ELF-1 (cell line): ENCODE data around the gene PARP11.
A peak's percentile ranks its signal among the peaks of the same experiment; 100 is the strongest.
"Not testable (repeated sequence)": the region's sequence is repeated elsewhere in the genome, so short reads cannot be mapped to it uniquely, and the experiment has no call there.

ENCODE experiments used
- DNase-seq: peaks from one replicate; pipeline ENCODE4 v3.0.0-alpha.2; 2016; ENCODE audit warnings: low read depth, low spot score

PARP11 gene

GRCh38 chr12:3882896-3883564 lies 9.8 kb upstream of the PARP11 start:
- DNase-seq = no peak

- DNase-seq = no peak
Measured at GRCh38 chr12:3882406-3882805, 9.2 kb upstream of the PARP11 start.

GRCh38 chr12:3881281-3881950 lies 8.2 kb upstream of the PARP11 start:
- DNase-seq = peak; percentile 41

GRCh38 chr12:3879846-3880245 lies 6.6 kb upstream of the PARP11 start:
- no peak for DNase-seq

GRCh38 chr12:3871356-3871755 lies 1.8 kb downstream of the PARP11 start:
- no peak for DNase-seq

- DNase-seq = no peak
Measured at GRCh38 chr12:3869865-3870264, 3.3 kb downstream of the PARP11 start.

GRCh38 chr12:3869433-3869832 lies 3.8 kb downstream of the PARP11 start:
- DNase-seq = no peak

- DNase-seq = peak; percentile 52
Measured at GRCh38 chr12:3863756-3864155, 9.4 kb downstream of the PARP11 start.

GRCh38 chr12:3842517-3842916 lies 30.7 kb downstream of the PARP11 start:
- no peak for DNase-seq

- DNase-seq = no peak
Measured at GRCh38 chr12:3841783-3842182, 31.4 kb downstream of the PARP11 start.

- DNase-seq = not testable (repeated sequence)
Measured at GRCh38 chr12:3840833-3841232, 32.4 kb downstream of the PARP11 start.

- not testable (repeated sequence) for DNase-seq
Measured at GRCh38 chr12:3839745-3840144, 33.5 kb downstream of the PARP11 start.

GRCh38 chr12:3838701-3839548 lies 34.3 kb downstream of the PARP11 start:
- peak; percentile 50 for DNase-seq

GRCh38 chr12:3838076-3838475 lies 35.1 kb downstream of the PARP11 start:
- DNase-seq = no peak

GRCh38 chr12:3837049-3837448 lies 36.1 kb downstream of the PARP11 start:
- peak; percentile 17 for DNase-seq

- DNase-seq = no peak
Measured at GRCh38 chr12:3836641-3837040, 36.6 kb downstream of the PARP11 start.

GRCh38 chr12:3835914-3836313 lies 37.3 kb downstream of the PARP11 start:
- DNase-seq = no peak

GRCh38 chr12:3834774-3835173 lies 38.4 kb downstream of the PARP11 start:
- DNase-seq = no peak

GRCh38 chr12:3833670-3834310 lies 39.4 kb downstream of the PARP11 start:
- DNase-seq = peak; percentile 47

GRCh38 chr12:3832738-3833137 lies 40.5 kb downstream of the PARP11 start:
- DNase-seq = no peak

GRCh38 chr12:3828888-3829287 lies 44.3 kb downstream of the PARP11 start:
- DNase-seq = no peak
